Measurements from ENCODE around the gene CCDC66.
A peak's percentile ranks its signal among the peaks of the same experiment; 100 is the strongest.
"Not testable (repeated sequence)": the region's sequence is repeated elsewhere in the genome, so short reads cannot be mapped to it uniquely, and the experiment has no call there.

Gene CCDC66

GRCh38 chr3:56556908-56557830 is at the start of gene CCDC66:
CCDC66 (plus strand) TSS chr3:56557175; CDS start chr3:56557243, 68 bp downstream.
- DNase-seq (ENCODE audit: low read depth in 4 of 4, low spot score in 1 of 4): peak; percentile 78 to 89 (median 86)

- no peak for DNase-seq (ENCODE audit: low read depth in 4 of 4, low spot score in 1 of 4)
Observed at GRCh38 chr3:56519641-56520040, 37.3 kb upstream of the CCDC66 start.

- DNase-seq (ENCODE audit: low read depth in 4 of 4, low spot score in 1 of 4): no peak
Observed at GRCh38 chr3:56522374-56522773, 34.6 kb upstream of the CCDC66 start.

- no peak for DNase-seq (ENCODE audit: low read depth in 4 of 4, low spot score in 1 of 4)
Observed at GRCh38 chr3:56525291-56525690, 31.7 kb upstream of the CCDC66 start.

- no peak for DNase-seq (ENCODE audit: low read depth in 4 of 4, low spot score in 1 of 4)
Observed at GRCh38 chr3:56536735-56537134, 20.2 kb upstream of the CCDC66 start.

- DNase-seq (ENCODE audit: low read depth in 4 of 4, low spot score in 1 of 4): no peak
Observed at GRCh38 chr3:56547486-56547885, 9.5 kb upstream of the CCDC66 start.

GRCh38 chr3:56557831-56558170 is 826 bp downstream of the CCDC66 start:
- no peak for DNase-seq (ENCODE audit: low read depth in 4 of 4, low spot score in 1 of 4)

GRCh38 chr3:56573501-56573900 is 16.5 kb downstream of the CCDC66 start:
- no peak for DNase-seq (ENCODE audit: low read depth in 4 of 4, low spot score in 1 of 4)

- not testable (repeated sequence) for DNase-seq (ENCODE audit: low read depth in 4 of 4, low spot score in 1 of 4)
Observed at GRCh38 chr3:56581941-56582340, 25.0 kb downstream of the CCDC66 start.

- DNase-seq (ENCODE audit: low read depth in 4 of 4, low spot score in 1 of 4): not testable (repeated sequence)
Observed at GRCh38 chr3:56584275-56584674, 27.3 kb downstream of the CCDC66 start.

- no peak for DNase-seq (ENCODE audit: low read depth in 4 of 4, low spot score in 1 of 4)
Observed at GRCh38 chr3:56590814-56591213, 33.8 kb downstream of the CCDC66 start.

- DNase-seq (ENCODE audit: low read depth in 4 of 4, low spot score in 1 of 4): no peak
Observed at GRCh38 chr3:56591262-56591661, 34.3 kb downstream of the CCDC66 start.

GRCh38 chr3:56593455-56594158 is 36.6 kb downstream of the CCDC66 start:
- no peak for DNase-seq (ENCODE audit: low read depth in 4 of 4, low spot score in 1 of 4)

- DNase-seq (ENCODE audit: low read depth in 4 of 4, low spot score in 1 of 4): no peak
Observed at GRCh38 chr3:56595975-56596840, 39.2 kb downstream of the CCDC66 start.

GRCh38 chr3:56608479-56608878 is 51.5 kb downstream of the CCDC66 start:
- DNase-seq (ENCODE audit: low read depth in 4 of 4, low spot score in 1 of 4): not testable (repeated sequence)

- no peak for DNase-seq (ENCODE audit: low read depth in 4 of 4, low spot score in 1 of 4)
Observed at GRCh38 chr3:56610669-56611335, 53.8 kb downstream of the CCDC66 start.

- DNase-seq (ENCODE audit: low read depth in 4 of 4, low spot score in 1 of 4): no peak
Observed at GRCh38 chr3:56611364-56611763, 54.4 kb downstream of the CCDC66 start.

GRCh38 chr3:56612146-56612545 is 55.2 kb downstream of the CCDC66 start:
- DNase-seq (ENCODE audit: low read depth in 4 of 4, low spot score in 1 of 4): no peak

GRCh38 chr3:56613016-56613415 is 56.0 kb downstream of the CCDC66 start:
- DNase-seq (ENCODE audit: low read depth in 4 of 4, low spot score in 1 of 4): no peak

GRCh38 chr3:56616478-56617006 is 59.6 kb downstream of the CCDC66 start:
- no peak for DNase-seq (ENCODE audit: low read depth in 4 of 4, low spot score in 1 of 4)

GRCh38 chr3:56620371-56620770 is 63.4 kb downstream of the CCDC66 start:
- DNase-seq (ENCODE audit: low read depth in 4 of 4, low spot score in 1 of 4): no peak

Data from stimulated activated CD4-positive, alpha-beta T cell treated with anti-CD3 and anti-CD28 coated beads, Interleukin-1b, Interleukin-23, amount 100 ng/mL, for 24 hours (primary cell).